Endothelial cell of umbilical vein (primary cell): ENCODE results near the gene FBLN2. TPM values are rescaled to one million over a fixed set of nuclear protein-coding genes. Genes with fewer than 3 reads are reported as not detected.

ENCODE experiments used
- BruUV-seq: library from RNA; stranded (reverse); fragments of 400-500 nt; replicated peaks from 2 replicates; lab custom pipeline; 2021; lab: Mats Ljungman, UMichigan
- CTCF ChIA-PET: fragments of 300-600, 350-600 bp; sonication (Branson Sonifier 250); formaldehyde crosslinking; loops from one replicate; lab custom pipeline; 2021; ENCODE audit warnings: antibody characterized with exemption, inconsistent platforms; lab: Charles Lee
- POLR2A ChIA-PET: fragments of 300-600, 350-600 bp; sonication (Branson Sonifier 250); formaldehyde crosslinking; loops from one replicate; lab custom pipeline; 2021; ENCODE audit warnings: antibody characterized with exemption, inconsistent platforms; lab: Charles Lee
- DNase-seq: peaks from one replicate; pipeline ENCODE4 v3.0.0-alpha.2; 2011; ENCODE audit warnings: low read depth, low spot score
- FAIRE-seq: peaks from 2 replicates; lab custom pipeline; 2011; peaks lifted over from hg19 to GRCh38; lab: Jason Lieb, UNC
- H2AFZ ChIP-seq: 2 replicates; pipeline ENCODE4 v1.6.0; 2012; ENCODE audit warnings: low read depth, low read length, control low read depth, inconsistent platforms
- H3K27ac ChIP-seq: 2 replicates; pipeline ENCODE4 v1.5.1; 2011; ENCODE audit warnings: low read depth, mild to moderate bottlenecking, control low read depth, low read length, moderate library complexity; ENCODE audit not compliant: insufficient read depth
- H3K27me3 ChIP-seq, 2 experiments: 2 replicates each; pipeline versions ENCODE4 v1.6.0 to v1.6.1; 2011; ENCODE audit warnings: low read length in 2 of 2, mixed read lengths in 1 of 2; ENCODE audit not compliant: control insufficient read depth in 2 of 2, insufficient read depth in 2 of 2
- H3K36me3 ChIP-seq, 2 experiments: 2 replicates in 1 of 2; 3 replicates in 1 of 2; pipeline ENCODE4 v1.5.1; 2011; ENCODE audit warnings: low read length in 2 of 2, mild to moderate bottlenecking in 1 of 2, moderate library complexity in 1 of 2; ENCODE audit not compliant: control insufficient read depth in 2 of 2, insufficient read depth in 2 of 2; ENCODE audit errors: extremely low read depth in 1 of 2
- H3K4me1 ChIP-seq: 3 replicates; pipeline ENCODE4 v1.5.1; 2011; ENCODE audit warnings: mild to moderate bottlenecking, low read length; ENCODE audit not compliant: control insufficient read depth, insufficient read depth; ENCODE audit errors: extremely low read depth
- H3K4me2 ChIP-seq: 2 replicates; pipeline ENCODE4 v1.6.1; 2011; ENCODE audit warnings: low read length, control low read depth, mixed read lengths; ENCODE audit not compliant: insufficient read depth
- H3K4me3 ChIP-seq, 3 experiments: fragments of 200-600 bp in 1 of 3; sonication (generic), shearing (Covaris generic) in 1 of 3; replicated peaks in 1 of 3; 2 replicates each; pipeline ENCODE4 v1.5.1; 2011 to 2016; ENCODE audit warnings: control low read depth in 3 of 3, low read length in 3 of 3, mild to moderate bottlenecking in 2 of 3, inconsistent platforms in 1 of 3, low read depth in 1 of 3, moderate library complexity in 1 of 3; ENCODE audit not compliant: insufficient read depth in 1 of 3
- H3K79me2 ChIP-seq: 2 replicates; pipeline ENCODE4 v1.6.0; 2012; ENCODE audit warnings: low read length, inconsistent platforms; ENCODE audit not compliant: control insufficient read depth, insufficient read depth
- H3K9ac ChIP-seq: replicated peaks from 2 replicates; pipeline ENCODE3; 2011; ENCODE audit warnings: low read length, control low read depth; ENCODE audit not compliant: insufficient read depth; ENCODE audit errors: extremely low read depth
- H3K9me1 ChIP-seq: replicated peaks from 3 replicates; pipeline ENCODE4 v1.6.0; 2011; ENCODE audit warnings: mild to moderate bottlenecking, low read length; ENCODE audit not compliant: control insufficient read depth, insufficient read depth; ENCODE audit errors: extremely low read depth
- H3K9me3 ChIP-seq: replicated peaks from 2 replicates; pipeline ENCODE4 v1.5.1; 2012; ENCODE audit warnings: low read length, inconsistent platforms; ENCODE audit not compliant: control insufficient read depth, insufficient read depth
- H4K20me1 ChIP-seq: replicated peaks from 2 replicates; pipeline ENCODE3; 2011; ENCODE audit warnings: mild to moderate bottlenecking, low read length; ENCODE audit not compliant: control insufficient read depth, insufficient read depth; ENCODE audit errors: extremely low read depth
- CTCF ChIP-seq, 2 donors: IDR thresholded peaks; 1 replicate in 1 of 2; 2 replicates in 1 of 2; pipeline ENCODE4 v1.5.1; 2011; ENCODE audit warnings: low read length in 2 of 2, mild to moderate bottlenecking in 2 of 2, moderate library complexity in 2 of 2, control low read depth in 1 of 2, inconsistent platforms in 1 of 2, low read depth in 1 of 2; ENCODE audit not compliant: insufficient read depth in 1 of 2; ENCODE audit errors: extremely low read depth in 1 of 2
- EZH2 ChIP-seq: IDR thresholded peaks from 2 replicates; pipeline ENCODE4 v1.6.1; 2012; ENCODE audit warnings: borderline replicate concordance, low read depth, mild to moderate bottlenecking, moderate library complexity, low read length, inconsistent platforms; ENCODE audit not compliant: severe bottlenecking
- FOS ChIP-seq: IDR thresholded peaks from 2 replicates; pipeline ENCODE4 v1.6.1; 2011; ENCODE audit warnings: mild to moderate bottlenecking, low read length, moderate library complexity, borderline replicate concordance; ENCODE audit not compliant: insufficient read depth
- GATA2 ChIP-seq: IDR thresholded peaks from 2 replicates; pipeline ENCODE4 v1.7.0; 2011; ENCODE audit warnings: low read depth, mild to moderate bottlenecking, moderate library complexity, mixed read lengths, low read length; ENCODE audit not compliant: insufficient read length, insufficient read depth
- JUN ChIP-seq: IDR thresholded peaks from 2 replicates; pipeline ENCODE4 v1.6.1; 2011; ENCODE audit warnings: borderline replicate concordance, low read depth; ENCODE audit not compliant: insufficient read length, insufficient read depth
- MAX ChIP-seq: IDR thresholded peaks from 2 replicates; pipeline ENCODE4 v1.6.1; 2011; ENCODE audit not compliant: insufficient read depth, insufficient read length
- MYC ChIP-seq: IDR thresholded peaks from one replicate; pipeline ENCODE4 v1.6.1; 2011; ENCODE audit warnings: mild to moderate bottlenecking, low read depth, low read length
- POLR2A ChIP-seq: IDR thresholded peaks from 2 replicates; pipeline ENCODE4 v1.6.1; 2012; ENCODE audit warnings: low read depth, mild to moderate bottlenecking, control low read depth, low read length
- POLR2AphosphoS5 ChIP-seq: IDR thresholded peaks from 2 replicates; pipeline ENCODE4 v1.6.1; 2012; ENCODE audit warnings: low read depth, mild to moderate bottlenecking, control low read depth, low read length, moderate library complexity; ENCODE audit not compliant: insufficient read depth
- dilution Hi-C: fragments of 300-500 bp; cut with MboI; formaldehyde crosslinking; loops from one replicate; pipeline ENCODE4 v1.15.0; 2019; ENCODE audit warnings: low sequenced_read_pairs; ENCODE audit not compliant: extremely low pct_ligation_motif_present
- intact Hi-C: fragments of 100-400 bp; cut with micrococcal nuclease; formaldehyde crosslinking; loops from one replicate; pipeline ENCODE4 v1.10.0; 2022
- polyA plus RNA-seq, 4 experiments: library from polyadenylated mRNA; depleted of rRNA in 3 of 4; stranded (reverse) in 3 of 4; unstranded in 1 of 4; fragments of >200 nt; gene quantifications; 2 replicates each; pipeline versions ENCODE4 v1.2.1 to v1.2.3, GENCODE V29; 2011 to 2012; ENCODE audit warnings: missing spikeins in 1 of 4
- total RNA-seq: library from RNA; stranded (reverse); gene quantifications from 2 replicates; pipeline ENCODE4 v1.2.3, GENCODE V29; 2021

The FBLN2 gene
- total and polyA plus RNA-seq, 2 donors (not counting 3 experiments of a cell fraction or from before 2014, with no cell fraction given), result 1.4 to 1.9 TPM

GRCh38 chr3:13557417-13557816 is 8.5 kb downstream of the FBLN2 start:
- Histone ChIP-seq H3K27ac (no peak overlapping the region), H3K79me2 (no peaks in the 10 kb centered on the region), H3K27me3 (peaks cover 28 to 33% of the 10 kb centered on the region in 2 experiments), H3K9me1 (no peaks in the 10 kb centered on the region), H4K20me1 (no peaks in the 10 kb centered on the region), H3K4me1 (no peaks in the 10 kb centered on the region), H2AFZ (no peak overlapping the region), H3K4me3 (no peak overlapping the region), H3K9ac (no peak overlapping the region), H3K4me2 (no peak overlapping the region), H3K9me3 (no peaks in the 10 kb centered on the region), H3K36me3 (no peaks in the 10 kb centered on the region)
- no peak for DNase-seq
- BruUV-seq, result no TSS peak
- ChIA-PET POLR2A (no interaction called here), CTCF (no interaction called here)
- no peak for TF ChIP-seq FOS
- TF ChIP-seq MAX, result no peak
- TF ChIP-seq JUN, result no peak
- no peak for TF ChIP-seq CTCF (IDR thresholded peaks at IDR 0.05; ENCODE audit: extremely low read depth in 1 of 2, insufficient read depth in 1 of 2, low read depth in 1 of 2, low read length in 2 of 2)
- TF ChIP-seq POLR2AphosphoS5, result no peak
- no peak for TF ChIP-seq GATA2
- no peak for TF ChIP-seq MYC
- no peak for TF ChIP-seq POLR2A
- no peak for TF ChIP-seq EZH2
- dilution Hi-C loops (no loop called here), intact Hi-C loops (no loop called here)
- no peak for FAIRE-seq
